ENCODE data around the gene ARID3B. TPM values are rescaled to one million over a fixed set of nuclear protein-coding genes. Genes with fewer than 3 reads are reported as not detected.
A peak's percentile ranks its signal among the peaks of the same experiment; 100 is the strongest.

The ARID3B gene
- total RNA-seq, 1 experiment from 2014 or later: 68.0 TPM

- H3K36me3 ChIP-seq (replicated peaks; ENCODE audit: control insufficient read depth, insufficient read depth, low read length): no peaks in the 10 kb centered on the region
- peaks cover 4% of the 10 kb centered on the region; the same call in 1 of the 2 replicates for H3K27me3 ChIP-seq (ENCODE audit: control insufficient read depth, insufficient read depth, low read length)
- DNase-seq: no peak
- no peak overlapping the region for H3K4me3 ChIP-seq (ENCODE audit: insufficient read depth, low read depth, low read length)
Measured at GRCh38 chr15:74612677-74613076, 71.7 kb downstream of the ARID3B start.

GRCh38 chr15:74613089-74613952 is 72.3 kb downstream of the ARID3B start:
- DNase-seq: no peak
- no peaks in the 10 kb centered on the region for H3K36me3 ChIP-seq (replicated peaks; ENCODE audit: control insufficient read depth, insufficient read depth, low read length)
- H3K4me3 ChIP-seq (ENCODE audit: insufficient read depth, low read depth, low read length): no peak overlapping the region
- H3K27me3 ChIP-seq (ENCODE audit: control insufficient read depth, insufficient read depth, low read length): peaks cover 4% of the 10 kb centered on the region; the same call in 1 of the 2 replicates

DNA sequence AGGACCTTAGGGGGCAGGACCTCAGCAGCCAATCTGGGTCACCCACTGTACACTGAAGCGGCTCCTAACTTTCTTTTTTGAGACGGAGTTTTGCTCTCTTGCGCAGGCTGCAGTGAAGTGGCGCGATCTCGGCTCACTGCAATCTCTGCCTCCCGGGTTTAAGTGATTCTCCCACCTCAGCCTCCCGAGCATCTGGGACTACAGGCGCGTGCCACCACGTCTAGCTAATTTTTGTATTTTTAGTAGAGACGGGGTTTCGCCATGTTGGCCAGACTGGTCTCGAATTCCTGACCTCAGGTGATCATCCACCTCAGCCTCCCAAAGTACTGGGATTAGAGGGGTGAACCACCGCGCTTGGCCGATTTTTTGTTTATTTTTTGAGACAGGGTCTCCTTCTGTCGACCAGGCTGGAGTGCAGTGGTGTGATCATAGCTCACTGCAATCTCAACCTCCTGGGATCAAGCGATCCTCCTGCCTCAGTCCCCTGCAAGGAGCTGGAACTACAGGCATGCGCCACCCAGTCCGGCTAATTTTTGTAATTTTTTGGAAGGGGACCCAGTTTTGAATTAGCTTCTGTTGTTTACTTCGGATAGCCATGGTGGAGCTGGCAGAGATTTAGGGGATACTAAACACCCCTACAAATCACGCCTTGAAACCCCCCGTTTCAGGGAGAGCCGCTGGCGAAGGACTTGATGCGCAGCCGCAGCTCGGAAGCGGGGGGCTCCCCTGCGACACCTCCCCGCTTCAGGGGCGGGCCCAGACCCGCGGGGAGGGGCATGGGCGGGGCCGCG is 73.1 kb downstream of the ARID3B start:
- DNase-seq: peak; percentile 100
- H3K4me3 ChIP-seq (ENCODE audit: insufficient read depth, low read depth, low read length): peak overlapping the region; percentile 94
- peaks cover 4% of the 10 kb centered on the region; the same call in 1 of the 2 replicates for H3K27me3 ChIP-seq (ENCODE audit: control insufficient read depth, insufficient read depth, low read length)
- H3K36me3 ChIP-seq (replicated peaks; ENCODE audit: control insufficient read depth, insufficient read depth, low read length): peaks cover under 1% of the 10 kb centered on the region

- H3K36me3 ChIP-seq (replicated peaks; ENCODE audit: control insufficient read depth, insufficient read depth, low read length): peaks cover 7% of the 10 kb centered on the region
- H3K4me3 ChIP-seq (ENCODE audit: insufficient read depth, low read depth, low read length): peak overlapping the region; percentile 94
- peak; percentile 91 for DNase-seq
- H3K27me3 ChIP-seq (ENCODE audit: control insufficient read depth, insufficient read depth, low read length): peaks cover 4% of the 10 kb centered on the region; the same call in 1 of the 2 replicates
Measured at GRCh38 chr15:74614744-74615507, 73.9 kb downstream of the ARID3B start.

GRCh38 chr15:74615508-74616365 is 74.7 kb downstream of the ARID3B start, which contains the start of gene CLK3:
CLK3 (plus strand) TSS chr15:74615836; CDS start chr15:74619197, 3,361 bp downstream.
- peak within 1 kb of the TSS; percentile 94 for H3K4me3 ChIP-seq (ENCODE audit: insufficient read depth, low read depth, low read length)
- peak; percentile 100 for DNase-seq

DNA sequence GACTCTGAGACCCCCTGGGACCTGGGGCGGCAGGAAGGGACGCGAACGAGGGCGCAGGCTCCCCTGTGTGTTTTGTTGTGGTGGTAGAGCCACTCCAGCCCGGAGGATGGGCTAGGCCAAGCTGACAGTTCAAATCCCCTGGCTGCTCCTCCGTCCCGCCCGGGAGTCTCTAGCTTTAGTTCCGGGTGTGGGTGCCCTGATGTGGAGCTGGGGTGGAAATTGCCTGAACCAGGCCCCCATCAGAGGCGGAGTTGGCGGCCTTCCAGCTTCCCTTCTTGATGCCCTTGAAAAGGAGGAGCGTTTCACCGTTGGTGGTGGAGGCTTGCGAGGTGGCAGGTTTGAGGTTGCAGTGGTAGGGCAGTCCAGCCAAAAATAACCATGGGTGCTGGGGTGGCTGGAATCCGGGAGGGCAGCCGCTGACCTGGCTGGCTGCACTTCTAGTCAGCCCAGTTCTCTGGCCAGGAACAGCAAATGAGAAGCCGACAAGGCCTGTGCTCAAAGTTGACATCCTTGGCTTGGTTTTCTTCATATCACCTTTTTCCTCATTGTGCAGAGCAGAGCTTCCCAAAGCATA is 75.4 kb downstream of the ARID3B start:
- no peak for DNase-seq
- peak overlapping the region; percentile 94 for H3K4me3 ChIP-seq (ENCODE audit: insufficient read depth, low read depth, low read length)
- H3K27me3 ChIP-seq (ENCODE audit: control insufficient read depth, insufficient read depth, low read length): peaks cover 4% of the 10 kb centered on the region; the same call in 1 of the 2 replicates
- H3K36me3 ChIP-seq (replicated peaks; ENCODE audit: control insufficient read depth, insufficient read depth, low read length): peaks cover 17% of the 10 kb centered on the region

More at GRCh38 chr15:74615508-74616365, 74.7 kb downstream of the ARID3B start, which contains the start of gene CLK3:
- H3K27me3 ChIP-seq (ENCODE audit: control insufficient read depth, insufficient read depth, low read length): peaks cover 4% of the 10 kb centered on the region; the same call in 1 of the 2 replicates
- H3K36me3 ChIP-seq (replicated peaks; ENCODE audit: control insufficient read depth, insufficient read depth, low read length): peaks cover 12% of the 10 kb centered on the region

GRCh38 chr15:74616996-74617395 is 76.0 kb downstream of the ARID3B start:
- no peak overlapping the region for H3K4me3 ChIP-seq (ENCODE audit: insufficient read depth, low read depth, low read length)
- H3K36me3 ChIP-seq (replicated peaks; ENCODE audit: control insufficient read depth, insufficient read depth, low read length): peaks cover 17% of the 10 kb centered on the region
- H3K27me3 ChIP-seq (ENCODE audit: control insufficient read depth, insufficient read depth, low read length): peaks cover 4% of the 10 kb centered on the region; the same call in 1 of the 2 replicates
- DNase-seq: no peak

DNA sequence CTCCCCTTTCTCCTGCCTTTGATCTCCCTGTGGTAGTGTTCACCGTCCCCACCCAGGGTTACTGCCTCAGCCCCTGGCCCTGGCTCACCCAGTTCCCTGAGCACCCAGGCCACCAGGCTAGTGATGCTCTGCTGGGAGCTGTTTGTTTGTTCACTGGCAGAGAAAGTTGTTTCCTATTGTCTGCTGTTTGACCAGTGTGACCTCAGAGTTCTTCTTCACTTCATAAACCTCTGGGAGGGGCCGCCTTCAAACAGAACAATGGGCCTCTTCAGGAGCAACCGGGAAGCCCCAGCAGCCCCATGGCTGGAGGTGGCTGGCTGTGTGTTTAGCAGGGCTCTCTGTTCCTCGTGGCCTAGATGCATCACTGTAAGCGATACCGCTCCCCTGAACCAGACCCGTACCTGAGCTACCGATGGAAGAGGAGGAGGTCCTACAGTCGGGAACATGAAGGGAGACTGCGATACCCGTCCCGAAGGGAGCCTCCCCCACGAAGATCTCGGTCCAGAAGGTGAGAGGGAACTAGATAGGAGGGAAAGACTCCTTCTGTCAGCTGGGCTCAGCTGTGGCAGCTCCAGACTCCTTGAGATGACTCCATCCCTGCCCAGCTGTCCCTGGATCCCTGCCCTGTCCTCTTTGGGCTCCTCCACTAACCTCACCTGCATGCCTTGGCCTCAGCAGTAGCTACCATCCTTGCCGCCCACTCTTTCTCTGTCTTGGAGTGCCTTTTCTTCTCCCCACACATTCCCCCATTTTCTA is 78.0 kb downstream of the ARID3B start:
- Histone ChIP-seq H3K4me3 (ENCODE audit: insufficient read depth, low read depth, low read length) (no peak overlapping the region), H3K36me3 (replicated peaks; ENCODE audit: control insufficient read depth, insufficient read depth, low read length) (peaks cover 32% of the 10 kb centered on the region), H3K27me3 (ENCODE audit: control insufficient read depth, insufficient read depth, low read length) (no peaks in the 10 kb centered on the region; the same call in 1 of the 2 replicates)
- peak; percentile 32 for DNase-seq

DNA sequence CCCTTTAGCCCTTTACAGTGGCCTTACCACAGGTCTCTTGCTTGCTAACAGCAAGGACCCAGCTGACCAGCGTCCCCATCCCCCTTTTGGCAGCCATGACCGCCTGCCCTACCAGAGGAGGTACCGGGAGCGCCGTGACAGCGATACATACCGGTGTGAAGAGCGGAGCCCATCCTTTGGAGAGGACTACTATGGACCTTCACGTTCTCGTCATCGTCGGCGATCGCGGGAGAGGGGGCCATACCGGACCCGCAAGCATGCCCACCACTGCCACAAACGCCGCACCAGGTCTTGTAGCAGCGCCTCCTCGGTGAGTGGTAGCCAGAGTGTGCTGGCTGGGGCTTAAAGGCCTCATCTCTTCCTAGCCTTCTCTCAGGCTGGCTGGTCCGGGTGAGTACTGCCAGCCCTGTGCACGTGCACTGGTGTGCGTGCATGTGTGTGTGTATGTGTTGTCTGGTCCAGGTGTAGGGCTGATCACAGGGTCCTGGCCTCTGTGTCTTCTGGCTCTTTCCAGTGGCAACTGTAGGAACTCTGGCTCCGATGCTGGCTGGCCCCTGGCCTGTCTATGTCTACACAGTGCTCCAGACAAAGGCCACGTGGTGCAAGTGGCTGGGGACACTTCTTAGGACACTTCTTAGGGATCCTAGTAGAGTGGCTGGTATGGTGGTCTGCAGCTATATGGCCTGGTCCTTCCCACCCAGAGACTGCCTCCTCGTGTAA is 79.1 kb downstream of the ARID3B start:
- H3K36me3 ChIP-seq (replicated peaks; ENCODE audit: control insufficient read depth, insufficient read depth, low read length): peaks cover 42% of the 10 kb centered on the region
- H3K27me3 ChIP-seq (ENCODE audit: control insufficient read depth, insufficient read depth, low read length): no peaks in the 10 kb centered on the region
- peak; percentile 33 for DNase-seq
- no peak overlapping the region for H3K4me3 ChIP-seq (ENCODE audit: insufficient read depth, low read depth, low read length)

- Histone ChIP-seq H3K36me3 (replicated peaks; ENCODE audit: control insufficient read depth, insufficient read depth, low read length) (peaks cover 50% of the 10 kb centered on the region), H3K4me3 (ENCODE audit: insufficient read depth, low read depth, low read length) (no peak overlapping the region), H3K27me3 (ENCODE audit: control insufficient read depth, insufficient read depth, low read length) (no peaks in the 10 kb centered on the region)
- peak; percentile 96 for DNase-seq
Measured at GRCh38 chr15:74620636-74621545, 79.9 kb downstream of the ARID3B start.

DNA sequence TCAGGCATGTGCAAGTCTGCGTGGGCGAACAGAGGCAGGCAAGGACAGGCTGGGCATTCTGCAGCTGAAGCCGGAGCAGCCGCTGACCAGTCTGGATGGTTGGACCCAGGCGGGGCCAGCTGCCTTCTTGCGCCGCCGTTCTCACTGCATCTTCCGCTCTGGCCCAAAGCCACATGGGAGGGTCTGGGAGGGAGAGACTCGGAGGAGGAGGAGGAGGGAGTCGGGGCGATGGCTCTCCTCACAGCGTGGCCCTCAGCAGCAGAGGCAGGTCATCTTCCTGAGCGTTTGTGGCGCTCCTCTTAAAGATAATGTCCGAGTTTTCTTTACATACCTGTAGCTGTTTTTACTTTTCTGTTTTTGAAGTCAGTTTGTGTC is 80.5 kb downstream of the ARID3B start:
- DNase-seq: peak; percentile 52
- no peak overlapping the region for H3K4me3 ChIP-seq (ENCODE audit: insufficient read depth, low read depth, low read length)
- H3K36me3 ChIP-seq (replicated peaks; ENCODE audit: control insufficient read depth, insufficient read depth, low read length): peaks cover 56% of the 10 kb centered on the region
- H3K27me3 ChIP-seq (ENCODE audit: control insufficient read depth, insufficient read depth, low read length): no peaks in the 10 kb centered on the region
